WTC11 (cell line): ENCODE results near the gene SMAD3.

Experiments used
- FOXK1 ChIP-seq: sonication (generic); formaldehyde crosslinking; IDR thresholded peaks from 2 replicates; pipeline ENCODE4 v1.8.0; 2022; ENCODE audit warnings: mild to moderate bottlenecking, moderate library complexity, missing genetic modification reagents
- IRF1 ChIP-seq: sonication (generic); formaldehyde crosslinking; IDR thresholded peaks from 2 replicates; pipeline ENCODE4 v1.8.0; 2023; ENCODE audit warnings: missing genetic modification reagents
- JUN ChIP-seq: sonication (generic); formaldehyde crosslinking; IDR thresholded peaks from 2 replicates; pipeline ENCODE4 v1.8.0; 2023; ENCODE audit warnings: mild to moderate bottlenecking, missing genetic modification reagents
- ZNF121 ChIP-seq: sonication (generic); formaldehyde crosslinking; IDR thresholded peaks from 2 replicates; pipeline ENCODE4 v1.8.0; 2023; ENCODE audit warnings: missing genetic modification reagents
- ZNF232 ChIP-seq: sonication (generic); formaldehyde crosslinking; IDR thresholded peaks from 2 replicates; pipeline ENCODE4 v1.8.0; 2022; ENCODE audit warnings: mild to moderate bottlenecking, missing genetic modification reagents
- TF ChIP-seq, protein P1 (sequence below): fragments of 200-600 bp; IDR thresholded peaks from 2 replicates; pipeline ENCODE4 v1.8.0; 2022; ENCODE audit warnings: antibody characterized with exemption
- TF ChIP-seq, protein P2 (sequence below): sonication (generic); formaldehyde crosslinking; IDR thresholded peaks from 2 replicates; pipeline ENCODE4 v1.8.0; 2022; ENCODE audit warnings: mild to moderate bottlenecking, missing genetic modification reagents

GRCh38 chr15:67040277-67040676, 25.1 kb upstream of the SMAD3 start:
- no peak for TF ChIP-seq IRF1 (CRISPR knock-in tag)
- TF ChIP-seq, protein P1, sequence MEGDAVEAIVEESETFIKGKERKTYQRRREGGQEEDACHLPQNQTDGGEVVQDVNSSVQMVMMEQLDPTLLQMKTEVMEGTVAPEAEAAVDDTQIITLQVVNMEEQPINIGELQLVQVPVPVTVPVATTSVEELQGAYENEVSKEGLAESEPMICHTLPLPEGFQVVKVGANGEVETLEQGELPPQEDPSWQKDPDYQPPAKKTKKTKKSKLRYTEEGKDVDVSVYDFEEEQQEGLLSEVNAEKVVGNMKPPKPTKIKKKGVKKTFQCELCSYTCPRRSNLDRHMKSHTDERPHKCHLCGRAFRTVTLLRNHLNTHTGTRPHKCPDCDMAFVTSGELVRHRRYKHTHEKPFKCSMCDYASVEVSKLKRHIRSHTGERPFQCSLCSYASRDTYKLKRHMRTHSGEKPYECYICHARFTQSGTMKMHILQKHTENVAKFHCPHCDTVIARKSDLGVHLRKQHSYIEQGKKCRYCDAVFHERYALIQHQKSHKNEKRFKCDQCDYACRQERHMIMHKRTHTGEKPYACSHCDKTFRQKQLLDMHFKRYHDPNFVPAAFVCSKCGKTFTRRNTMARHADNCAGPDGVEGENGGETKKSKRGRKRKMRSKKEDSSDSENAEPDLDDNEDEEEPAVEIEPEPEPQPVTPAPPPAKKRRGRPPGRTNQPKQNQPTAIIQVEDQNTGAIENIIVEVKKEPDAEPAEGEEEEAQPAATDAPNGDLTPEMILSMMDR, result no peak
- no peak for TF ChIP-seq ZNF232 (CRISPR knock-in tag)
- TF ChIP-seq JUN (CRISPR knock-in tag), result no peak
- TF ChIP-seq FOXK1 (CRISPR knock-in tag), result no peak
- TF ChIP-seq, protein P2, sequence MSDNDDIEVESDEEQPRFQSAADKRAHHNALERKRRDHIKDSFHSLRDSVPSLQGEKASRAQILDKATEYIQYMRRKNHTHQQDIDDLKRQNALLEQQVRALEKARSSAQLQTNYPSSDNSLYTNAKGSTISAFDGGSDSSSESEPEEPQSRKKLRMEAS (CRISPR knock-in tag), result no peak
- no peak for TF ChIP-seq ZNF121
